Activated CD4-positive, alpha-beta T cell treated with anti-CD3 and anti-CD28 coated beads, Interleukin-2, amount 50 U/mL, for 24 hours (primary cell): ENCODE results near the gene LRMDA.

Source experiments
- DNase-seq, 2 donors: peaks; one replicate each; pipeline ENCODE4 v3.0.0-alpha.2; 2020; ENCODE audit warnings: low read depth in 1 of 2, low spot score in 1 of 2

LRMDA gene

DNA sequence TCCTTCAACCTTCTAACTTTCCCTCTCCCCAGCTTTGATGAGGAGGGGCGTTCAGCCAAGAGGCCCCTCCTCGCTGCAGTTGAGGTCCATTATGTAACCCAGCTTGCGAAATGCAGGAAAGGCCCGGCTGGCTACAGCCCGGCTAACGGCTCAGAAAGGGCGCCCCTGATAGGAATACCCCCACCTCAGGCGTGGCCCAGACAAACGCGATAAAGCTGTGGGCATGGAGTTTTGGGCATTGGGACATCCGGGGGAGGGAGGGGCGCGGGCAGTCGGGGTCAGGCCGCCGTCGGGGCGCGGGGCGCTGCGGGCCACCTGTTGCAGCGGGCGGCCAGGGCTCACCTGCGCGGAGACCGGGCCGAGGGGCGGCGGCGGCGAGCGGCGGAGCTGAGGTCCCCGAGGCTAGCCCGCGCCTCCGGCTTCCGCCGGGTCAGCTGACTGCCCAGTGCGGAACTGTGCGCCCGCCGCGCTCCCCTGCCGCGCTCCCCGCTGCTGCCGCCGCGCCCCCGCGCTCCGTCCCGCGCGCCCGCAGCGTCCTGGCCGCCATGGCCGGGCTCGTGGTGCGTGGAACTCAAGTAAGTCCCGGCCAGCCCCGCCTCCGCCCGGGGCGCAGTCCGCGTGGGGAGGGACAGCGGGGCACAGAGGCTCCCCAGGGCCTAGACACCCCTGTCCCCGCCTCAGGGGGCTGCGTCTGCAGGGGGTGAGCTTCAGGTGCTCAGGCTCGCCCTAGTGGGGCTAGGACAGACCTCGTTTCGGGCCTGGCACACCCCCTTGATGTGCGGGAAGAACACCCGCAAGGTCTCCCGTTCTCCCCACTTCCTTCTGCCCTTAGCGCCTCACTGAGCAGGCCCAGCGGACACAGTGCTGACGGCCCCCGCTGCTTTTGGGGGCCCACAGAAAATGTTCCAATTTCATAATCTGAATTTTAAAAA is at the start of gene LRMDA:
Gene LRMDA (plus strand): TSS at position 445 of the 932 bp plus-strand sequence.
- no peak for DNase-seq

GRCh38 chr10:75386128-75386527 is 45.3 kb upstream of the LRMDA start:
- DNase-seq: no peak

- no peak for DNase-seq
These were observed 43.3 kb upstream of the LRMDA start for GRCh38 chr10:75388082-75388481.

DNA sequence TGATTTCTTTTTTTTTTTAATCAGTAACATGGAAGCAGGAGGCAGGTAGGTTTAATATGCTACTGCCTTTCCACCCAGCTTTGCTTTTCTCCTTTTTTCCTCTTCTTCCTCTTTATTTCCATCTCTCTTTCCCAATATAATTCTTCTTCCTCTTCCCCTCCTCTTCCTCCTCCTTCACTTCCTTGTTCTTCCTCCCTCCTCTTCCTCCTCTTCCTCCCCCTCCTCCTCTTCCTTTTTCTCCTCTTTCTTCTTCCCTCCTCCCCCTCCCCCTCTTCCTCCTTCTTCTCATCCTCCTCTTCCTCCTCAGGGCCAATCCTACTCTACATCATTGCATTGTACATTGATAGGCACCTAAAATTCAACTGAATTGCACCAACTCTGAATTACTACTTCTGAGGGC is 41.2 kb upstream of the LRMDA start:
- no peak for DNase-seq

- no peak for DNase-seq
These were observed 39.2 kb upstream of the LRMDA start for GRCh38 chr10:75392271-75392670.

DNA sequence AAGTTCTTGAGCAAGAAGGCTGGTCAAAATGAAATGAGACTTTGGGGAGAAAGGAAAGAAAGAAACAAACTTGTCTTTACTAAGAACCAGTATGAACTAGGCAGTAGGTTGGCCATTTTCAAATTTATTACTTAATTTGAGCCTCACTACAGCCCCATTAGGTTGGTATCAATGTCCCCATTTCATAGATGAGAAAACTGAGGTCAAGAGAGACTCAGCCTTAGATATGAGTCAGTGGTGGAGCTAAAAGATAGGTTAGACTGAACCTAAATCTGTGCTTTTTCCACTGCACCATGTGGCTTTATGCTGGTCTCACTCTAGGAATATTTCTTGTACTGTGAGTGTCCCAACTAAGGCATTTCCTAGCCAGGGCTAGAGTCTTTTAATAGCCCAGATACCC is 38.7 kb upstream of the LRMDA start:
- no peak for DNase-seq

DNA sequence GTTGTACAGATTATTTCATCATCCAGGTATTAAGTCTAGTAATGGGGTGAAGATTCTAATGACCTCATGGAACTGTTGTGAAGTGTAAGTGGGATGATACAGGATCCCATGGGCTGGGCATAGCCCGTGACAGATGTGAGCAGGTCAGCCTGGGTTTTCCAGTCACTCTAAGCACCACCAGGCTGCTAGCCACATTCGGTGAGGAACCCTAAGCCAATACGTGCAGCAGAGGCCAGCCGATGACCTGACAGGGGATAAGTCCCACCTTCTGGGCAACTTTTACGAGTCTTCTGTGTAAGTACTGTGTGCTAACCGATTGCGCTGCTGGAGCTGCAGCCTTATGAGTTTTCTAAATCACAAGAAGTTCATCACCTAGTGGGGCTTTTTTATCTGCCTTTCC is 37.2 kb upstream of the LRMDA start:
- no peak for DNase-seq

DNA sequence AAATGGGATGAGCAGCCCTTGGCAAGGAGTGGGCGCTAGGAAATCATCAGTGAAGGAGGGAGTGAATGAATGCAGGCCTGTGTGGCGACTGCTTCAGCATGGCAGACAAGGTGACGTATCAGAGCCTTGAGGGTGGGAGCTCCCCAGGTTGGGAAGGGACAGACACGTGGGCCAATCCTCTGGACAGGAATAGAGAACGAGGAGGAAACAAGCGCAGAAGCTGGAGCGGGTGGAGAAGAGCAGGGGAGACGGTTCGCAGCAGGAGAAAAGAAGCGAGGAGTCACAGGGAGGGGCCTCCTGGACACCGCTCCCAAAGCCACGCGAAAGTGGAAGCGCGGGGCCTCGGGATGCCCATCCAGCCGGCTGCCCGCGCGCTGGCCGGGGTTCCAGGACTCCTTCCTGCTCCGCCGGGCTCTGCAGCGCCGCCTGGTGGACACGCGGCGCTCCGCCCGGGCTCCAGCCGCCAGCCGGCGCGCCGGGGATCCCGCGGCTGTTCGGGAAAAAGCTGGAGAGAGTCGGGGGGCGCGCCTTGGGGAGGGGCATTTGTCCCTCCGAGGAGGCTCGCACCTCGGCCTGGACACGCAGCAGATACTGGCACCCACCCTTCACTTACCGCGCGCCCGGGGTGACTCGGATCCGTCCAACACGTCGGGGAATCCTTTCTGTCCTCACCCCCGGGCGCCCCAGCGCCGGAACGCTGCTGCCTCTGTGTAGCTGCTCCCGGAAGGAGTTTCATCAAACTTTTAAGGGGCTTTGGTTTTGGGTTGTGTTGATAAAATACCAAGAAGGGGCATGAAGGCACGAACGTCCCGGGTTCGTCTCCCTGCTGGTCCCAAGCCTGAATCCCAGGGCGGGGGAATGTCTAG is 36.1 kb upstream of the LRMDA start:
- DNase-seq: no peak

GRCh38 chr10:75395932-75396630 is 35.3 kb upstream of the LRMDA start:
- no peak for DNase-seq

DNA sequence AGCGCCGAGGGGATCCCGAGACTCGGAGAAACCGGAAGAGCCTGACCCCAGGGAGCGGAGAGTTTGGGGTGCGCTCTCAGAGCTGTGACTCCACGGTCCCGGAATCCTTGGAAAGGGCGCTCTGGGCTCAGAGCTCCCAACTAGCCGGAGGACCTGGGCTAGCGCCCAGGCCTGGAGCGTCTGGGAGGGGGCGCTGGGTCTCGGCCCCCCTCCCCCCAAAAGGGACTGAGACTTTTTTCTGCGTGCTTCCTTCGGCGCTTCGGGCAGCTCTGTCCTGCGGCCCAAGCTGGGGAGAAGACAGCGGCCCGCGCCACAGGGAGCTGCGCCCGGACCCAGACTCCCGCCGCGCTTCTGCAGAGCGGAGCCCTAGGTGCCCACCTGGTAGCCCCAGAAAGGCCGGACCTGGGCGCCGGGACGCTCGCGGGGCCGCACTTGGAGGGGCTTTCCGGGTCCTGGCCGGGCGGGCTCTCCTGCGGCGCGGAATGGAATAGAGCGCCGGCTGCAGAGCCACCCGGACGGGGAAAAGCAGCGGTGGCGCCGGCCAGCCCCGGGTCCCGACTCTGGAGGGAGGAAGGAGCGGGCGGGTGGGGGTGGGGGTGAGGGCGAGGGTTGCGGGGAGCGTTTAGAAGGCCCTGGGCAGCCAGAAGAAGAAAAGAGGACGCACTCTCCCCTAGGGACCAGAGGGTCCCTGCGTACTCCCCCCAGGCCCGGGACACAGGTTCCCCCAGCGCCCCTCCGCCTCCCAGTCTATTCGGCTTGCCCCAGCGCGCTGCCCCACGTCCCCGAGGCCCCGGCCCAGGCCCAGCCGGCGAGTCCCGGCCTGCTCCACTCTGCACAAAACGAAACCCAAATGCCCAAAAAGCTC is 34.6 kb upstream of the LRMDA start:
- no peak for DNase-seq

- DNase-seq: no peak
These were observed 33.8 kb upstream of the LRMDA start for GRCh38 chr10:75397496-75398199.

- DNase-seq: no peak
These were observed 33.2 kb upstream of the LRMDA start for GRCh38 chr10:75398200-75398691.

GRCh38 chr10:75398692-75399460 is 32.5 kb upstream of the LRMDA start:
- DNase-seq: no peak

GRCh38 chr10:75399461-75400162 is 31.8 kb upstream of the LRMDA start:
- DNase-seq: no peak

DNA sequence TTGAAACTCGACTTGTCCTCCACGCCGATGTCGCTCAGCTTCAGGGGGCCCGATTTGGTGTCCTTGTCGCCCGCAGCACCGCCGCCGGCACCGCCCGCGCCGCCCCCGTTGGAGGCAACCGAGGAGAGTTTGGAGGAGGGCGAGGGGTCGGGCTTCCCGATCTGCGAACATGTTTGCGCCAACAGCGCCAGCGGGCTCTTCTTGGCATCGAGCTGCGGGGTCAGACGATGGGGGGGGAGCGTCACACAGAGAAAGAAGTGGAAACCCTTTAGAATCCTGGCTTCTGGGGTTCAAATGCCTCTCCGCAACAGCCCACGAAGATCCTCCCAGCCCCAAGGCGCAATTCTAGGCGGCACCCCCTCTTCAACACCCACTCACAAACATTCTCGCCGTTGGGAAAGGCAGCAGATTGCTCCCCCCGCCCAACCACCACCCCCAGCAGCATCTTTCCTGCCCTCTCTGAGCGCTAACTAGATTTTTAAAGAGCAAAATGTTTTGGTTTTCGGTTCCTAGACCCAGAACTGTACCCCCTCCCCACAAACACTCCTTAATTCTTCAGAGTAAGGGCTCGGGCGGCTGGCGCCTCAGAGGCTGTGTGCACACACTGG is 31.2 kb upstream of the LRMDA start:
- no peak for DNase-seq

DNA sequence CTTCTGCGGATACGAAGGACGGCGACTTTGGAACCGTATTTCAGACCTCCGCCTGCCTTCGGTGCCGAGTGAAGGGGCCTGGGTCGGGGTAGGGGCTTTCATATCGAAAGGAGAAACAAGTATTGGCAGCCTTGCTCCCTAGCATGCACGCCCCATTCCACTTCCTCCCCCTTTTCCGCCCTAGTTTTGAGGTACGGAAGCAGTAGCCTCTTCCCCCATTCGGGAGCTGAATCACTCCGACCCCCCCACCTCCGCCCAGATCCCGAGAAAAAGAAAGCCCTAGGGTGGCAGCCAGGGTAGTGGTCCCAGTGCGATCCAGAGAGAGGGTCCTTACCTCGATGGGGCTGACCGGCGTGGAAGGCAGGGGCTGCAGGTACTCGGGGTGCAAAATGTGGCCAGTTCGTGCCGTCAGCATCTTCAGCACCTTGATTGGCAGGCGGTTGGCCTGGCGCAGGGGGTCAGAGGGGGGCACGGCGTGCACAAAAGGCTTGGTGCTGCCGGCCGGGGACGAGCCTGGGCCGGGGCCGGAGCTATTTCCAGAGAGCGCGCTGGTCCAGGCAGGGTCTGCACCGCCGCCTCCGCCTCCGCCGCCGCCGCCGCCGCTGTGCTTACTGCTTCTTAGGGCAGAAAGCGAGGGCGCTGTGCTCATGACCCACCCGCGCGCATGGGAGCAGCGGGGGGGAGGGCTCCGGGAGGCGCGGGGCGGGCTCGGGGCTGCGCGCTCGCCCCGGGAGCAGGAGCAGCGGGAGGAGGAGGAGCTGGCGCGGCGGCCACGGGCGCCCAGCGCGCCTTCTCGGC is 30.5 kb upstream of the LRMDA start:
- no peak for DNase-seq
